ENCODE results near the gene CPA2.
"Not testable (repeated sequence)": the region's sequence is repeated elsewhere in the genome, so short reads cannot be mapped to it uniquely, and the experiment has no call there.

Gene CPA2

DNA sequence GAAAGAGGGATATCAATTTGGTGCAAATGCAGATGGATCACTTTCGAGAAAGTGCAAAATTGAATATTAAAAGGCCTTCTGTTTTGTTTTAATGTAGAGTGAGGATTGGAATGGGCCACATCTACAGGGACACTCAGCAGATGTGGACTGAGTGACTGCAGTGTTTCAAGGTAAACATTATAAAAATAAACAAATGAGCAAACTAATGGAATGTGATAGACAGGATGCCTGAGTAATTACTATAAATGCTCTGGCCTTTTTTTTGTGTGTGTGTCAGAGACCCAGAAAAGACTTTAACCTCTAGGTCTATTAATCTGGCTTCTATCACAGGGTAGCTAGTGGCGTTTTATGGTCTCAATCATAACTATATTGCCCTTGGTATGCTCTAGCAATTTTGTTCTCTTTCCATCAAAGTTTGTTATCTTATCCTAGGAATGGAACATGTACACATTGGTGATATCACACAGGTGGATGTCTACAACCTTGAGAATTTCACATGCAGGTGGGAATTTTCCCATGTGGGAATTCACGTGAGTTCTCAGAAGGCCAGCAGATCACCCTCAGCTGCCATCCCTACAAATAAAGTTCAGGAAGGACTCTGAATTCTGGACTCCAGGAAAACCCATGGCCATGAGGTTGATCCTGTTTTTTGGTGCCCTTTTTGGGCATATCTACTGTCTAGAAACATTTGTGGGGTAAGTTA, at the start of gene CPA2:
Gene CPA2, plus strand, starts transcription at position 606 of the 703 bp plus-strand sequence. Its CDS starts 19 bp downstream, at position 625.
- DNase-seq, result no peak

DNA sequence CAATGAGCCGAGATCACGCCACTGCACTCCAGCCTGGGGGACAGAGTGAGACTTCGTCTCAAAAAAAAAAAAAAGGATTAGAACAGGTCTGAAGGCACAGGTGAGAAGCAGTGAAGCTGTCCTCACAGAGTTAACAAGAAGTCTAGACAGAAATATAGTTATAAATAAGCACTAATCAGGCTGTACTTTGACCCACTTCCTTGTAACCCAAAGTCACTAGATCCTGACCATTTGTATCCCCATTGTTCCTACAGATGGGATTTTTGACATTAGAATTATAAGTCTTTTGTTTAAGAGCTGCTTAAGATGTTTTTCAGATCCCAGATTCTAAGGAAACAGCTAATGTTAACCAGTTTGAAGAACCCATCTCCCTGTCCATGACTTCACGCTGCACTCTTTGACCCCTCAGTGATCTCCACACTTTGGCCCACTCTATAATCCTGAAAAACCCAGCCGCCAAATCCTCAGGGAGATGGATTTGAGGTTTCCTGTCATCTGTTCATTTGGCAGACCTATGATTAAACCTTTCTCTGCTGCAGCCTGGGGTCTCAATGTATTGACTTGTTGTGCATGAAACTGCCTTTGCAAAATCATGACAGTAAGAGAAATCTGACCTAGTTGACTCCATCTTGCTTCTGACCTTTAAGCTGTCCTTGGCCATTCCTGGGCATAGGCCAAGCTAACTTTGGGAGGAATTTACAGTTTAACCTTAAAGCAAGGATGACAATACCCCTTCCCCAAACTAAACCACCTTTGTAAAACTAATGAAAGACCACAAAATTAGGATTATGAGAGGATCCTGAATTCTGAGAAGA, 47.6 kb upstream of the CPA2 start:
- DNase-seq, result no peak

DNA sequence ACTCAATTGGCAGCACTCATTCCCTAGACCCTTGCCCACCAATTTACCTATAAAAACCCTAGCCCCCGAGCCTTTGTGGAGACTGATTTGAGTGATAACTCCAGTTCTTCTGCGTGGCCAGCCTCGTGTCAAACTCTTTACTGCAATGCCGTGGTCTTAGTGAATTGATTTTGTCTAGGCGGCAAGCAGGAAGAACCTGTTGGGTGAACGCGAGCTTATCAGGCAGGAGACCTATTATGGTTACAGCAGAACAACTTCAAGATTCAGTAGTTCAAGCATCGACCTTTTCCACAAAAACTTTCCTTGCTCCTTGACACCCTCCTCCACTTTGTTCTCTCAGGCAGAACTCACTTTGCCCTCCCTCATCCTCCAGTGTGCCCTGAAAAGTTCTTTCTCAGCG, 46.8 kb upstream of the CPA2 start:
- no peak for DNase-seq

DNA sequence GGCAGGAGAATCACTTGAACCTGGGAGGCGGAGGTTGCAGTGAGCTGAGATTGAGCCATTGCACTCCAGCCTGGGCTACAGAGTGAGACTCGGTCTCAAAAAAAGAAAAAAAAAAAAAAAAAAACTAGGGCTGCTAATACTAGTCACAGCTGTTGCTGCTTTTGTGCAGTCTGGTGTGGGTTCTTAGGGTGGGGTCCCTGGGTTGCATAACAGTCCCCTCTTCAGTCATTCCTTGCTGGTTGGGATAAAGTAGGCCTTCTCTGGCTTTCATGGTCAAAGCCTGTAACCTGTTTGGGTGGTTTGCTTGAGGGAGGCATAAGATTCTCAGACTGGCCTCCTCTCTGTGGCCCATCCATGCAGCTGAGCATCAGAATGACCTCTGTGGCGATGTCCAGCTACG, 44.9 kb upstream of the CPA2 start:
- no peak for DNase-seq

DNA sequence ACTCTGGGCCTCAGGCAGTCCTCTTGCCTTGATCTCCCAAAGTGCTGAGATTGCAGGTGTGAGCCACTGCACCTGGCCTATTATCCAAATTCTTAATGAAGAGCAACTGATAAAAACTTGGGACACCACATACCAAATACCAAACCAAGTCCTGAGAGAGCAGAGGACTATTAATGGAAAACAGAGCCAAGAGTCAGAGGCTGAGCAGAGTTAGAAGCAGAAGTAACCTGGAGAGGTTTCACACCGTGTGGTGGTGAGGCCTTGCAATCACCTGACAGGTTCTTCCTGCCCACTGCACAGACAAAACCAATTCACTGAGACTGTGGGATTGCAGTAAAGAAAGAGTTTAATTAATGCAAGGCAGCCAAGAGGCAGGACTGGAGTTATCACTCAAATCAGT, 43.0 kb upstream of the CPA2 start:
- DNase-seq, result no peak

DNA sequence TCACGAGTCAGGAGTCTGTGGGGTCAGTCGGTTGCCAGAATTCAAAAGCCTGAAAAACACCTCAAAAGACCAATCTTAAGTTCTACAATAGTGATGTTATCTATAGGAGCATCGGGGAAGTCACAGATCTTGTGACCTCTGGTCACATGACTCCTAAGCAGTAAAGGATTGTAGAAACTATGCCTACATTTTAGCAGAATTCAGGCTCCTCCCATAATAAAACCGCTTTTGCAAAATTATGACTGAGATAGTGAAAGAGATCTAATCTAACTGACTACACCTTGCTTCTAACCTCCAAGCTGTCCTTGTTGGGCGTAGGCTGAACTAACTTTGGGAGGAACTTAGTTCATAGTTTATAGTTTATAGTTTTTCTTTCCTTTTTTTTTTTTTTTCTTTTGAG, 42.5 kb upstream of the CPA2 start:
- DNase-seq, result no peak

DNA sequence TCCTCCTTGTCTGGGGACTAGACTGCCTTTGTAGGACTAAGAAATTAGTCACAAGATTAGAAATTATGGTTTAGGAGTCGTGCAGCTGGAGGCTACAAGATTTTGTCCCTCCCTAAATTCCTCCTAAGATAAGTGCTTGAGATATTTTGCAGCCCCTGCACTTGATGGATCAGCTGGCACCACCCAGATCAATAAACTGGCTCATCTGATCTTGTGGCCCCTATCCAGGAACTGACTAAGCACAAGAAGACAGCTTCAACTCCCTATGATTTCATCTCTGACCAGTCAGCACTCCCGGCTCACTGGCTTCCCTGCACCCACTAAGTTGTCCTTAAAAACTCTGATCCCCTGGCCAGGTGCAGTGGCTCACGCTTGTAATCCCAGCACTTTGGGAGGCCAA, 41.7 kb upstream of the CPA2 start:
- DNase-seq, result not testable (repeated sequence)

DNA sequence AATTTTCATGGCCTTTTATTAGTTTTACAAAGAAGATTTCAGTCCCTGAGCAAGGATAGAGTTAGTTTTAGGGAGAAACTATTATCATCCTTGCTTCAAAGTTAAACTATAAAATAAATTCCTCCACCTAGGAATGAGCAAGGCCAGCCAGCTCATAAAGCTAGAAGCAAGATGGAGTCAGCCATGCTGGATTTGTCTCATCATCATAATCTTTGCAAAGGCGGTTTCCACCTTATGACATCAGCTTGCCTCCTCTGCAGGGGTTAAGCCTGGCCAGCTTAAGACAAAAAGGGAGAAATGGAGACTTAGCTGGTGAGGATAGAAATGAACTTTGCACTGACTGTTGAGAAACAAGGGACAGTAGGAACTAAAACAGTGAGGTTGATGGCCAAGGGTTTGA, 40.3 kb upstream of the CPA2 start:
- no peak for DNase-seq

DNA sequence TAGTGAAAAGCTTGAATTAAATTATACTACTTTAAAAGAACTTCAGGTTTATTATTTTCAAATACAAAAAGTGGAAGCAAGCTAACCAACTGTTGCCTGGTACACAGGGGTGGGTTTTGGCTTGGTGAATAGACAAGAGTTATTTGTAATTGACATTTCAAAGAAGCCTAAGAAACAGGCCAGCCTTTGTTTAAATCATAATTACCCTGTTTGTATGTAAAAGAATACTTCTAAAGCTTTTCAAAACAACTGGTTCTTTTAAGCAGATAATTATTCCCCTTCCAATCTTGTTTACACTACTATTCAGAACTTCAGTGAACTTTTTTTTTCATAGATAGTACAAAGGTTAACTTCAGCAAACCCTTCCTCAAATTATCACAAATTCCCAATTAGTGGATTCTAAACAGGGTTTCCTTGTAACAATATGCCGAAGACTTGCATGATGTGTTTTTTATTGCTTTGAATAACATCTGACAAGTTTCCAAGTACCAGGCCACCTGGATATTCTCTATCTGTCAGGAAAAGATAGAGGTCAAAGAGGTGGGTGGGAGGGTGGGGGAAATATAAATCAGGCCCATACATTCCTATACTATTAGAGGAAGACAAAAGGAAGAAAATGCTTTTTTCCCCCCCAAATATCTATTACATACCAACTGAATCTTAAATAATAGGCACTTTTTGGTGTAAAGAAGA, 38.6 kb upstream of the CPA2 start:
- no peak for DNase-seq

DNA sequence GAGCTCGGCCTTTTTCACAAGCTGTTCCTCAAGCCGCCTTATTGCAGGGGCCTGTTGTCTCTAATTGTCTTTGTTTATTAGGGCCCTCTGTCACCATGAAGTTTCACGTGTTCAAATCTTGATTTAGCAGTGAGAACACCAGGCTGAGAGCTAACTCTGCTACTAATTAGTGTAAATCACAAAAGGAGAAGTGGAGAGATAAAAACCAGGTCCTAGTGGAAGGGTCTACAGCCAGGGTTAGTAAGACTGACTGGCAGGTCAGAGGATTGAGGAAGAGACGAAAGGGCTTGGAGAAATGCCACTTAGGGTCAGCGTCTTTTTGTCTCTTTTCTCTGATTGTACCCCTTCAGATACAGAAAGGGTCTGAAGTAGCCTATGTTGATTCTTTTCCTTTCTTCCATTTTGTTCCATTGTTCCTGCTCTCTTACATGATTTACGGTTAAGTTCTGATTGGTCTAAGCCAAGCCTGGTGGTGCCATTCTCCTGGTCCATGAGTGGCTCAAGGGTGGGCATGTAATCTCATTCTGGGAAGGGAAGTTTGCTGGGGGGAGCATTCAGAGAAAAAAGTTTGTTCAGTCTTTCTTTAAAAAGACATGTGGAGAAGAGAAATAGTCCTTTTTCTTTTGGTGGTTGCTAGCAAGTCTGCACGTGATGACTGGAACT, 37.7 kb upstream of the CPA2 start:
- no peak for DNase-seq

DNA sequence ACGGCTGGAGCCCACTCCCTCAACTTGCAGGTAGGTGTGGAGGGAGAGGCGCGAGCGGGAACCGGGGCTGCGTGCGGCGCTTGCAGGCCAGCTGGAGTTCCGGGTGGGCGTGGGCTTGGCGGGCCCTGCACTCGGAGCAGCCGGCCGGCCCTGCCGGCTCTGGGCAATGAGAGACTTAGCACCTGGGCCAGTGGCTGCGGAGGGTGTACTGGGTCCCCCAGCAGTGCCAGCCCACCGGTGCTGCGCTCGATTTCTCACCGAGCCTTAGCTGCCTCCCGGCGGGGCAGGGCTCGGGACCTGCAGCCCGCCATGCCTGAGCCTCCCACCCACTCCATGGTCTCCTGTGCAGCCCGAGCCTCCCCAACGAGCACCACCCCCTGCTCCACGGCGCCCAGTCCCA, 36.7 kb upstream of the CPA2 start:
- DNase-seq, result not testable (repeated sequence)

DNA sequence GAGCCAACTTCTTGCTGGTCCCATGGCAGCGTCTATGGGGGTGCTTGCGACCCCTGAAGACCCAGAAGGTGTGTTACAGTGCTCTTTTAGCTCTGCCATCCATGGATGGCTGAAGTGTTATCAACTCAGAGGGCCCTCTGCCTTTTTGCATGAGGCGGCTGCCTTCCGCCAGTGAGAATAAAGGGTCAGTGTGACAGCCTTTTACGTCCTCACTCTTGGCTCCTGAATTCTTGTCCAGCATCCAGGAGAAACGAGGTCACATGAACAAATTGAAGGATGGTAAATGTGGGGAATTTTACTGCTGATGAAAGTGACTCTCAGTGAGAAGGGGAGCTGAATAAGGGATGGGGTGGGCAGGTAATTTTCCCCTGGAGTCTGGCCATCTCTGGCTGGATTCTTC, 34.9 kb upstream of the CPA2 start:
- no peak for DNase-seq

DNA sequence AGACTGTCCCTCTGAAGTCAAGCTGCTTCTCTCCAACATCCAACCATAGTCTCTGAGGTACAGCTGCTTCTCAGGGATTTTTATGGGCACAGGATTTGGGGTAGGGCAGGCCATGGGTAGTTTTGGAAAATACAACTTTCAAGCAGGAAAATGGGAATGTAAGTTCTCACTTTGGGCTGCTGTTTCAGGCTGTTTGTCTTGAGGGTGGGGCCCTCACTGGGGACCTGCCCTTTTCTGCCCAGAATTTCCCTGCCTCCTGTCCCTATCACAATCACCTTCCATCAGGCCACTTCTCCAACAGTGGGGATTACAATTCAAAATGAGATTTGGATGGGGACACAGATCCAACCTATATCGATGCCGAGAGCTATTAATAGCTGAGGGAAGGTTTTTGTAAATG, 34.5 kb upstream of the CPA2 start:
- no peak for DNase-seq

DNA sequence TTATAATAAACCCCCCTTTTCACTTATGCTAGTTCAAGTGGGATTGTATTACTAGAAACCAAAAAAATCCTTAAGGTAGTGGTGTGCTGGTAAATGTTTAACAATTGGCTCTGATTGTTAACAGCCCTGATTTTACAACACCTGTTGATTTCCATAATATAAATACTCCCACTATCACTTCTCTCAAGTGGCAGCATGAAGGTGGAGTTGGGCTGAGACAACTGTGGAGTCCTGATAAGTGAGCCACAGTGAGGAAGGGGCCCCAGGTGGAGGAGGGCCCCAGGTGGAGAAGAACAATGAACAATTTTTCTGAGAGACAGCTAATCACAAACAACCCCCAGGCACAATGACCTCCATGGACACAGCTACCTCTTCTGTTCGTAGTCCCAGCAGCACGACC, 32.6 kb upstream of the CPA2 start:
- DNase-seq, result no peak

DNA sequence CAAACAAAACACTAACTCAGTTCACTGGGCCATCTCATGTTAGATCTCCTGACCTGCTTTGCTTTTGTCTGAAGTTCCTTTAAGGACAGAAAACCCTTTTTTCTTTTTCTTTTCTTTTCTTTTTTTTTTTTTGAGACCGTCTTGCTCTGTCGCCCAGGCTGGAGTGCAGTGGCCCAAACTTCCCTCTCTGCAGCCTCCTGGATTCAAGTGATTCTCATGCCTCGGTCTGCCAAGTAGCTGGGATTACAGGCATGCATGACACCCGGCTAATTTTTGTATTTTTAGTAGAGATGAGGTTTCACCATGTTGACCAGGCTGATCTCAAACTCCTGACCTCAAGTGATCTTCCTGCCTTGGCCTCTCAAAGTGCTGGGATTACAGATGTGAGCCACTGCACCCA, 30.3 kb upstream of the CPA2 start:
- DNase-seq, result not testable (repeated sequence)

DNA sequence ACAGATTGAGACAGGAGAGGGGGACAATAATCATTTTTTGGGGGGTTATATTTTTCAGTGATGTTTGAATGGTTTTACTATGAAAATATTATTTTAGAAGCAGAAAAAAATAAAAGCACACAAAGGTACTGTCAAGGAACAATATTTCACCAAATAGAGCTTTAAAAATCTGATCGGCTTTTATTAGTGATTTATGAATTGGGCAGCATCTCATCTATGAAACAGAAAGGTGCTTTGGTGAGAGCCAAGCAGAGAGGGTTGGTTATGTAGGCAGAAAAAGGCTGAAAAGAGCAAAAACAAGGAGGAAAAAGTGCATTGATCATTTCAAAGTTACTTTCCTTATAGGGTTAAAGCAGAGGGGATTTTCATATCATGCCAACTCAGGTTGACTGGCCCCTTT, 26.4 kb upstream of the CPA2 start:
- no peak for DNase-seq

DNA sequence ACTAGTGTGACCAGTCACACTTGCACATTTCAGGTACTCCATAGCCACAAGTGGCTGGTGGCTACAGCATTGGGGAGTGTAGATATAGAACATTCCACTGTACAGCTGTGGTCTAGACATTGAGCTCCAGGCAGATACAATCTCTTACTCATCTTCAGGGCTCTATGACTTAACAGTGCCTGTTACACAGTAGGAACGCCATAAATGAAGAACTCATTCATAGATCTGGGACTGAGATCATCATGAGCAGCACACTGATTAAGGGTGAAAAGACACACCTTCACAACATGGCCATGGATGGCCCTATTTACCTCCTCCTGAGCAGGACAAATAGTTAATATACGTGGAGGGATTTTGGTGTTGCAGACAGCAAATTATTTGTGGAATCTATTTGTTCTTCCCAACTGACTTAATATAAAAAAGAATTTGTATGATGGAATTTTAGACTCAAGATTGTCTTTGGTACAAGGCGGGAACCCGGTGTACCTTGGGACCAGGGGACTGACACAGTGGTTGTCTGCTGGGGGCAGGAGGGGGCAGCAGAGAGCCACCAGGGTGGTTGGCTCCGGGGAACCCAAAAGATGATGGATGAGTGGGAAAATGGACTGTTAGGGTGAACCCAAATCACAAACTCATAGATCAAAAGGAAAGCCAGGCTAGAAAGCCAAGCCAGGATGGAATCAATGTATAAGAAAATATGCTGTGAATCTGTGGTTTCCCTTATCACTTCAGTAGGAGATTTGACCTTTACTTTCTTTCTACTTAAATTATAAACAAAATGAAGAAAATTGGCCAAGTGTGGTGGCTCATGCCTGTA, 24.3 kb upstream of the CPA2 start:
- peak; percentile 77 for DNase-seq

DNA sequence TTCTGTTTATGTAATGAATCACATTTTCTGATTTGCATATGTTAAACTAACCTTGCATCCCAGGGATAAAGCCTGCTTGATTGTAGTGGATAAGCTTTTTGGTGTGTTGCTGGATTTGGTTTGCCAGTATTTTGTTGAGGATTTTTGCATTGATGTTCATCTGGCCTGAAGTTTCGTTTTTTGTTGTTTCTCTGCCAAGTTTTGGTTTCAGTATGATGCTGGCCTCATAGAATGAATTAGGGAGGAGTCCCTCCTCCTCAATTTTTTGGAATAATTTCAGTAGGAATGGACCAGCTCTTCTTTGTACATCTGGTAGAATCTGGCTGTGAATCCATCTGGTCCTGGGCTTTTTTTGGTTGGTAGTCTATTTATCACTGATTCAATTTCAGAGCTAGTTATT, 23.2 kb upstream of the CPA2 start:
- not testable (repeated sequence) for DNase-seq

DNA sequence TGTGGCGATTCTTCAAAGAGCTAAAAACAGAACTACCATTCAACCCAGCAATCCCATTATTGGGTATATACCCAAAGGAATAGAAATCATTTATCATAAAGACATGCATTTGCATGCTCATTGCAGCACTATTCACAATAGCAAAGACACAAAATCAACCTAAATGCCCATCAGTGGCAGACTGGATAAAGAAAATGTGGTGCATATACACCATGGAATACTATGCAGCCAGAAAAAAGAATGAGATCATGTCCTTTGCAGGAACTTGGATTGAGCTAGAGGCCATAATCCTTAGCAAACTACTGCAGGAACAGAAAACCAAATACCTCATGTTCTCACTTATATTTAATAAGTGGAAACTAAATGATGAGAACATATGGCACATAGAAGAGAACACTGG, 20.2 kb upstream of the CPA2 start:
- DNase-seq, result not testable (repeated sequence)

DNA sequence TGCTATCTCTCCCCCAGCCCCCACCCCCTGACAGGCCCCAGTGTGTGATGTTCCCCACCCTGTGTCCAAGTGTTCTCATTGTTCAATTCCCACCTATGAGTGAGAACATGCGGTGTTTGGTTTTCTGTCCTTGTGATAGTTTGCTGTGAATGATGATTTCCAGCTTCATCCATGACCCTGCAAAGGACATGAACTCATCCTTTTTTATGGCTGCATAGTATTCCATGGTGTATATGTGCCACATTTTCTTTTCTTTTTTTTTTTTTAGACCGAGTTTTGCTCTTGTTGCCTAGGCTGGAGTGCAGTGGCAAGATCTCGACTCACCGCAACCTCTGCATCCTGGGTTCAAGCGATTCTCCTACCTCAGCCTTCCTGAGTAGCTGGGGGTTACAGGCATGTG, 17.8 kb upstream of the CPA2 start:
- not testable (repeated sequence) for DNase-seq

DNA sequence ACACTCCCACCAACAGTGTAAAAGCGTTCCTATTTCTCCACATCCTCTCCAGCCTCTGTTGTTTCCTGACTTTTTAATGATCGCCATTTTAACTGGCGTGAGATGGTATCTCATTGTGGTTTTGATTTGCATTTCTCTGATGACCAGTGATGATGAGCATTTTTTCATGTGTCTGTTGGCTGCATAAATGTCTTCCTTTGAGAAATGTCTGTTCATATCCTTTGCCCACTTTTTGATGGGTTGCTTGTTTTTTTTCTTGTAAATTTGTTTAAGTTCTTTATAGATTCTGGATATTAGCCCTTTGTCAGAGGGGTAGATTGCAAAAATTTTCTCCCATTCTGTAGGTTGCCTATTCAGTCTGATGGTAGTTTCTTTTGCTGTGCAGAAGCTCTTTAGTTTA, 17.0 kb upstream of the CPA2 start:
- DNase-seq, result not testable (repeated sequence)

DNA sequence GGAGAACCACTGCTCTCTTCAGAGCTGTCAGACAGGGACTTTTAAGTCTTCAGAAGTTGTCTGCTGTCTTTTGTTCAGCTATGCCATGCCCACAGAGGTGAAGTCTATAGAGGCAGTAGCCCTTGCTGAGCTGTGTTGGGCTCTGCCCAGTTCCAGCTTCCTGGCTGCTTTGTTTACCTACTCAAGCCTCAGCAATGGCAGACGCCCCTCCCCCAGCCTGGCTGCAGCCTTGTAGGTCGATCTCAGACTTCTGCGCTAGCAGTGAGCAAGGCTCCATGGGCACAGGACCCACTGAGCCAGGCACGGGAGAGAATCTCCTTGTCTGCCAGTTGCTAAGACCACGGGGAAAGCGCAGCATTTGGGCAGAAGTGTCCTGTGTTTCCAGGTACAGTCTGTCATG, 12.1 kb upstream of the CPA2 start:
- no peak for DNase-seq
